GM12878 (cell line): Measurements from ENCODE around the gene MPP7. TPM values are rescaled to one million over a fixed set of nuclear protein-coding genes. Genes with fewer than 3 reads are reported as not detected.

Experiments used
- ASH2L ChIP-seq: fragments of 300-600, 200-600 bp; sonication (generic); IDR thresholded peaks from 2 replicates; pipeline ENCODE4 v1.6.1; 2017; ENCODE audit warnings: low read depth, mild to moderate bottlenecking, borderline replicate concordance
- ATF2 ChIP-seq: IDR thresholded peaks from 2 replicates; pipeline ENCODE4 v1.6.1; 2012; ENCODE audit warnings: low read length, inconsistent platforms
- ATF7 ChIP-seq: fragments of 450-650 bp; IDR thresholded peaks from 2 replicates; pipeline ENCODE4 v1.6.1; 2016; ENCODE audit warnings: low read depth, mild to moderate bottlenecking
- BACH1 ChIP-seq: fragments of 450-650 bp; IDR thresholded peaks from 2 replicates; pipeline ENCODE4 v1.6.1; 2017; ENCODE audit warnings: mild to moderate bottlenecking, borderline replicate concordance
- BCL11A ChIP-seq: IDR thresholded peaks from 2 replicates; pipeline ENCODE4 v1.6.1; 2011; ENCODE audit warnings: low read depth, low read length
- CHD2 ChIP-seq: IDR thresholded peaks from 2 replicates; pipeline ENCODE4 v1.6.1; 2011; ENCODE audit warnings: low read depth, low read length, improper control_type of control experiment, borderline replicate concordance
- CHD4 ChIP-seq: fragments of 200-600 bp; sonication (generic); IDR thresholded peaks from 2 replicates; pipeline ENCODE4 v1.6.1; 2016; ENCODE audit warnings: mild to moderate bottlenecking
- CREM ChIP-seq: IDR thresholded peaks from 2 replicates; pipeline ENCODE4 v1.6.1; 2014; ENCODE audit warnings: antibody characterized with exemption, low read depth
- EP300 ChIP-seq, 2 experiments: fragments of 150-350 bp in 1 of 2; IDR thresholded peaks; 2 replicates each; pipeline ENCODE4 v1.6.1; 2011 to 2012; ENCODE audit warnings: low read depth in 2 of 2, low read length in 2 of 2, borderline replicate concordance in 1 of 2, improper control_type of control experiment in 1 of 2, inconsistent platforms in 1 of 2; ENCODE audit not compliant: control insufficient read depth in 1 of 2
- MEF2B ChIP-seq: fragments of 450-650 bp; IDR thresholded peaks from 2 replicates; pipeline ENCODE4 v1.6.1; 2018; ENCODE audit warnings: mild to moderate bottlenecking, moderate library complexity; ENCODE audit not compliant: partially characterized antibody, poor library complexity, severe bottlenecking
- MTA3 ChIP-seq: IDR thresholded peaks from 2 replicates; pipeline ENCODE4 v1.6.1; 2012; ENCODE audit warnings: low read length, inconsistent platforms, borderline replicate concordance
- NBN ChIP-seq: fragments of 450-650 bp; IDR thresholded peaks from 2 replicates; pipeline ENCODE4 v1.6.1; 2016
- NFYA ChIP-seq: IDR thresholded peaks from 2 replicates; pipeline ENCODE4 v1.6.1; 2011; ENCODE audit warnings: low read depth, mild to moderate bottlenecking, low read length, improper control_type of control experiment, borderline replicate concordance
- NKRF ChIP-seq: fragments of 450-650 bp; conservative IDR thresholded peaks from 2 replicates; pipeline ENCODE4 v1.6.1; 2017; ENCODE audit warnings: mild to moderate bottlenecking, moderate library complexity
- POLR2A ChIP-seq: IDR thresholded peaks from 2 replicates; pipeline ENCODE4 v1.6.1; 2011; ENCODE audit warnings: low read depth, mild to moderate bottlenecking, low read length
- RAD51 ChIP-seq: fragments of 450-650 bp; IDR thresholded peaks from 2 replicates; pipeline ENCODE4 v1.6.1; 2016; ENCODE audit warnings: moderate library complexity, mild to moderate bottlenecking, inconsistent platforms
- REST ChIP-seq: IDR thresholded peaks from 2 replicates; pipeline ENCODE4 v1.6.1; 2012; ENCODE audit warnings: mild to moderate bottlenecking, low read depth, low read length
- SMAD1 ChIP-seq: fragments of 450-650 bp; IDR thresholded peaks from 2 replicates; pipeline ENCODE4 v1.6.1; 2018; ENCODE audit warnings: mild to moderate bottlenecking, low read depth; ENCODE audit not compliant: partially characterized antibody
- SMAD5 ChIP-seq: IDR thresholded peaks from 2 replicates; pipeline ENCODE4 v1.6.1; 2016; ENCODE audit warnings: antibody characterized with exemption, low read depth
- SREBF2 ChIP-seq: IDR thresholded peaks from 2 replicates; pipeline ENCODE4 v1.6.1; 2012; ENCODE audit warnings: mild to moderate bottlenecking, low read length
- SUZ12 ChIP-seq: fragments of 200-600 bp; sonication (generic); IDR thresholded peaks from one replicate; pipeline ENCODE4 v1.6.1; 2018; ENCODE audit warnings: antibody characterized with exemption, mild to moderate bottlenecking; ENCODE audit not compliant: unreplicated experiment
- USF2 ChIP-seq: IDR thresholded peaks from 2 replicates; pipeline ENCODE4 v1.6.1; 2011; ENCODE audit warnings: low read depth, low read length, improper control_type of control experiment, borderline replicate concordance
- ZNF384 ChIP-seq: IDR thresholded peaks from 2 replicates; pipeline ENCODE4 v1.6.1; 2012; ENCODE audit warnings: low read depth, mild to moderate bottlenecking, low read length, improper control_type of control experiment, borderline replicate concordance
- polyA plus RNA-seq, 11 experiments: library from polyadenylated mRNA; depleted of rRNA in 4 of 11; unstranded in 6 of 11; stranded (reverse) in 5 of 11; fragments of >200 nt; fragmentation: Nextera tagmentation in 4 of 11; fragmentation: Illumina TruSeq in 1 of 11; extraction: Ambion mirVana in 4 of 11; extraction: Trizol in 1 of 11; gene quantifications; 1 replicate in 1 of 11; 2 replicates in 10 of 11; pipeline versions ENCODE4 v1.2.1 to v1.2.3, GENCODE V29; 2011 to 2016; ENCODE audit warnings: inconsistent platforms in 2 of 11, missing spikeins in 2 of 11, low read depth in 1 of 11
- total RNA-seq, 4 experiments: library from RNA; depleted of rRNA in 3 of 4; stranded (reverse); fragments of >200 nt in 3 of 4; fragmentation: Illumina TruSeq in 1 of 4; extraction: Trizol in 1 of 4; gene quantifications; 2 replicates each; pipeline versions ENCODE4 v1.2.1 to v1.2.3, GENCODE V29; 2013 to 2021

The MPP7 gene
- total and polyA plus RNA-seq, 10 of the 15 experiments (the other 5 are each of a cell fraction or from before 2014, with no cell fraction given) = 0.01 to 0.15 (median 0.05) TPM; not detected in 2

- TF ChIP-seq REST (no peak), SREBF2 (no peak), POLR2A (no peak), CHD2 (peak; percentile 67; the same call in 1 of the 2 replicates), USF2 (no peak), CREM (no peak), MTA3 (no peak), ATF2 (no peak), NBN (no peak), RAD51 (no peak), ASH2L (no peak), EP300 (IDR thresholded peaks at IDR 0.05; ENCODE audit: borderline replicate concordance in 1 of 2, control insufficient read depth in 1 of 2, low read depth in 2 of 2, low read length in 2 of 2) (no peak), MEF2B (no peak), SUZ12 (no peak), ATF7 (no peak), SMAD1 (no peak), NFYA (peak; percentile 41), NKRF (peak; percentile 31; the same call in 1 of the 2 replicates), BACH1 (0 out of 2 replicates have a peak, but pooled peaks have one; percentile 45), BCL11A (no peak), SMAD5 (no peak), ZNF384 (no peak), CHD4 (no peak)
These were observed at the start of gene MPP7 (continued) for GRCh38 chr10:28302638-28303488.
